Measurements from ENCODE around the gene SOX11.

The SOX11 gene

DNA sequence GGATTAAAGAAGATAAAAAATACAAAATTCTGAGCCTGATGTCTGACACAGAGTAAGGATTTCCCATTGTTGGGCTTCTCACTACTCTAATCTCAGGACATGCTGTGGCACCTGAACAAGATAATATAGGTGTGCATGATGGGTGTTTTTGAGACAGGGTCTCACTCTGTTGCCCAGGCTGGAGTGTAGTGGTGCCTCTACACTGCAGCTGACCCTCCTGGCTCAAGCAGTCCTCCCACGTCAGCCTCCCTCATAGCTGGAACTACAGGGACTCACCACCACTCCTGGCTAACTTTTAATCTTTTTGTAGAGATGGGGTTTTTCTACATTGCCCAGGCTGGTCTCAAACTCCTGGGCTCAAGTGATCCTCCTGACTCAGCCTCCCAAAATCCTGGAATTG lies 32.9 kb downstream of the SOX11 start:
- DNase-seq, result no peak

DNA sequence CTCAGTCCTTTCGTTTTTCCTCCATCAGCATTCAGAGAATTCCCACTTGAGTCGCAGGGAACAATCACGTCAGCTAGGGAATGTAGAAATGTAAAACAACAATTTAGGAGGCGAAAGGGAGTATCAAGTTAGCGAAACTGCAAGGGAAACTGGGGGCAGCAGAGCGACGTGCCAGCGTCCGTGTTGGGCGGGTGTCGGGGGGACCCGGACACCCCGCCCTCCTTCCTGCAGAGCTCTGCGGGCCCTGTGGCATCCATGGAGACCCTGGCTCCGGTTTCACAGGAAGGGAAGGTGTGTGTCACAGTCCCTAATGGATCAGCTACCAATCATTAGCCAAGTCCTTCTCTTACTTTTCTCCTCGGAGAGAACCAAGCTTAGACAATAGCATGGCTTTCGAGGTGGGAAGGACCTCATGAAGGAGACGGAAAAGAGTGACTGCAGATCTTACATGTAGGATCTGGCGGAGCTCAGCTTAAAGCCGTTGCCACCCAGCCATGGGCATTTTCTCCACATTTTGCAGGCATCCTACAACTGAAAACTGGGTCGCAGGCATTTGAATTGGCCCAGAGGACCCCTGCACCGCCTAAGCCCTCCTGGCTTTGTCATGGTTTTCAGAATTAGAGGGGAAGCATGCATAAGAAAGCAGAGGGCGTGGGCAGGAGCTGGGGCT lies 33.7 kb downstream of the SOX11 start:
- DNase-seq, result no peak

DNA sequence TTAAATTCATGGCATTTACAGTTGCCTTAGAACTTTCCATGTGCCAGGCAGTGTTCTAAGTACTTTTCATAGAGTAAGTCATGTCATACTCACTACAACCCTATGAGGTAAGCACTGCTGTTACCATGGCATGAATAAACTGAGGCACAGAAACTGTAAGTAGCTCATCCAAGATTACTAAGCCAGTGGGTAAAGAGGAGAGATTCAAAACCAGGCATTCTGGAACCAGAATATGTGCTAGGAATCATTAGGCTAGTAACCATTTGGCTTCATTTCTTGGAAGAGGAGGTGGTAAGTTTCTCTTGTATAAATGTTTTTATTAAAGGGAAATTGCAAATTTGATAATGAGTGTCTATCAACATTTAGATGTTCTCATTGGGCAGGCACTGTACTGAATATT lies 35.1 kb downstream of the SOX11 start:
- no peak for DNase-seq

GRCh38 chr2:5729416-5729815 lies 37.2 kb downstream of the SOX11 start:
- no peak for DNase-seq

GRCh38 chr2:5730386-5730785 lies 38.2 kb downstream of the SOX11 start:
- no peak for DNase-seq

GRCh38 chr2:5734859-5735520 lies 42.8 kb downstream of the SOX11 start:
- no peak for DNase-seq

- no peak for DNase-seq
These were observed 43.3 kb downstream of the SOX11 start for GRCh38 chr2:5735521-5735861.

DNA sequence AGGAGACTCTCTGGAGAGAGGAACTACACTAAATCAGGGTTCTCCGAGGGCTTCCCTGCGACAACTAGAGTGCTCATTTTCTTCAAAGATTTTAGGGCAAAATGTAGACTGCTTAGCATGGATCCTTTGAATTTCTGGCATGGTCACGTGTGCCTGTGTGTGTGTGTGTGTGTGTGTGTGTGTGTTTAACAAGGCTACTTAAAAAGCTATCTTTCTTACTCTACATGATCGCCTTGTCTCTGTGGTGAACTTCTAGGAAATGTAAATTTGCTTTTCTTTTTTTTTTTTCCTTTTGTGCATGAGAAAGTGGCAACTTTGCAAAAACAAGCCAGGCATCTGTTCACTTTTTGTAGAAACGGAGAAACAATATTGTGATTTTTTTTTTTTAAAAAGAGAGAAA lies 43.9 kb downstream of the SOX11 start:
- DNase-seq, result no peak

DNA sequence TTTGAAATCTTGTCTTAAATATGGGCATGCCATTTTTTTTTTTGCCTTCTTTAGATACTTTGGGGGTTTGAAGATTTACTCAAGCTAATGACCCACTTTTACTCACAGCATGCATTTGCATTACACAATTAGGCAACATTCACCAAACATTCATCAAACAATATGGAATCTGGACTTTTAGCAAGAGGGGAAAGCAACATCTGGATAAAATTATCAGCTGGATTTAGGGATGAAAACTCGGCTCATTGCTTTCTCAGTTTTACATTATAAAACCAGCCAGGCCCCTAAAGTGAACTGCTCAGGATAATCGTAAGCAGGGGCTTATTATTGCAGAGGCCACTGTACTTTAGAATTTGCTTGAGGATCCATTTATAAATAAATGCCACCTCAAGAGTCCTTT lies 44.7 kb downstream of the SOX11 start:
- no peak for DNase-seq

GRCh38 chr2:5740053-5740452 lies 47.9 kb downstream of the SOX11 start:
- no peak for DNase-seq

DNA sequence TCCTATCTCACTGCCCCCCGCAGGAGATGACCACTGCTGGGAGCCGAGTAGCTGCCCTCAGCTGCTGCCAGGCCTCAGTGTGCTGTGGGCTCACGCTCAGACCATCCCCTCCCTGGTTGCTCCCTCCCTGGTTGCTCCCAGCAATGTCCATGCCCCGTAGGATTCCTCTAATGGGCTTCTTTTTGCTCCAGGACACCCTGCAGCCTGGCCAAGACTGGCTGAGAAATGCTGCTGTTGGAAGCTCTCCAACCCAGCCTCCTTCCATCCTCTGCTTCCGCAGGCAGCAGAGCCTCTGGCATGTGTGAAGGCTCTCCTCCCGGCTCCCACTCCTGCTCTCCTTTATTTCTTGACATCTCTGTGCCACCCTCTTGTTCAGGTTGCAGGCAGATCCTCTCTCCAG lies 48.6 kb downstream of the SOX11 start:
- no peak for DNase-seq

- no peak for DNase-seq
These were observed 49.1 kb downstream of the SOX11 start for GRCh38 chr2:5741242-5741641.

DNA sequence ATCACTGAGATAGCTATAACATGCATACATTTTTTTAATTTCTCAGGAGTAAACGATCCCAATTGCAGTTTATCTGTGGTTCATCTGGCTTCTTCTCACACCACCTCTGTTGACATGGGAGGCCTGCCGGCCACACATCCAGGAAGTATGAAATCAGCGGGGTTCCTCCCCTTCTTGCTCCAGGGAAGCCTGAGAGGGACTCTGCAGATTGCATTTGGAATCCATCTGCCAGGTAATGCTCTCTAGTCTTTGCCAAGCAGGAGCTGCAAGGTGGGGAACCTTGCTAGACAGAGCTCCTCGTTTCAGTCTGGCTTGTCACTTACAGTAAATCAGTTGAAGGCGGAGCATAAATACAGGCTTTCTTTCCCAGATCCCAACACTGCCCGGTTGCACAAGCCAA lies 49.9 kb downstream of the SOX11 start:
- DNase-seq, result no peak

DNA sequence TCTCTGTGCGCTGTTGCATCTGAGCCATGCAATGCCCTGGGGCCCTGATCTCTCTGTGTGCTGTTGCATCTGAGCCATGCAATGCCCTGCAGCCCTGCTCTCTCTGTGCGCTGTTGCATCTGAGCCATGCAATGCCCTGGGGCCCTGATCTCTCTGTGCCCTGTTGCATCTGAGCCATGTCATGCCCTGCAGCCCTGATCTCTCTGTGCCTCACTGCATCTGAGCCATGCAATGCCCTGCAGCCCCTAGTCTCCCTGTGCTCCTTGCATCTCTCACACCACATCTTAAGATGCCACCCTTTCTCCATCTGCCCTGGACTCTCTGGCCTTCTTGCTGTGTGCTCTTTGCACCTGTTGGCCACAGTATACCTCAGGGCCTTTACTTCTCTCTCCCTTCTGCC lies 56.2 kb downstream of the SOX11 start:
- DNase-seq, result no peak

DNA sequence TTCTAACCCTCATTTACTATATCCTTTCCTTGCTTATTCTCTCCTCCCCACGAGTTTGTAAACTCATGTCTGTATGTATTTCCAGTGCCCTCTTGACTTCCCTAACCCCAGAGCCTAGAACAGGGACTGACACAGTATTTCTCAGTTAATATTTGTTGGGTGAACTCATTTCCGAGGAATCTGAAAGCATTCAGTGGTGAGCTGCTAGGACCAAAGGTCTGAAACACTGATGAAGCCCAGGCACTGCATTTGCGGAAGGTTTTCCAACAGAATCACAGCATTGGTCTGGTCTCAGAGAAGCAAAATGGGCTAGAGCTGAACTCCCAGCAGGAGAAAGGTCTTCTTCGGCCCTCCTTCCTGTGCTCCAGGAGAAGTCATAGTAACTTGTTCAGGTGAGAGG lies 56.8 kb downstream of the SOX11 start:
- no peak for DNase-seq

GRCh38 chr2:5749347-5749746 lies 57.2 kb downstream of the SOX11 start:
- DNase-seq, result no peak
